ENCODE measurements around the gene OR2K2. TPM values are rescaled to one million over a fixed set of nuclear protein-coding genes. Genes with fewer than 3 reads are reported as not detected.

OR2K2 gene
- not detected for total RNA-seq

GRCh38 chr9:111330124-111330523, at the start of gene OR2K2:
Gene OR2K2 (minus strand): TSS chr9:111330224. CDS start chr9:111328433, 1,791 bp downstream.
- WGBS, 2 donors, result 87% methylated on average over 4 of the region's 4 CpGs
- Histone ChIP-seq H3K9me3 (no peaks in the 10 kb centered on the region), H3K36me3 (no peaks in the 10 kb centered on the region), H3K27ac (no peak within 1 kb of the TSS), H3K27me3 (no peaks in the 10 kb centered on the region), H3K4me1 (no peaks in the 10 kb centered on the region), H3K4me3 (replicated peaks in 1 of 3) (no peak within 1 kb of the TSS)
- DNase-seq, result no peak
- intact Hi-C loops (cut with DNase I), result no loop called here
- TF ChIP-seq, protein P1, sequence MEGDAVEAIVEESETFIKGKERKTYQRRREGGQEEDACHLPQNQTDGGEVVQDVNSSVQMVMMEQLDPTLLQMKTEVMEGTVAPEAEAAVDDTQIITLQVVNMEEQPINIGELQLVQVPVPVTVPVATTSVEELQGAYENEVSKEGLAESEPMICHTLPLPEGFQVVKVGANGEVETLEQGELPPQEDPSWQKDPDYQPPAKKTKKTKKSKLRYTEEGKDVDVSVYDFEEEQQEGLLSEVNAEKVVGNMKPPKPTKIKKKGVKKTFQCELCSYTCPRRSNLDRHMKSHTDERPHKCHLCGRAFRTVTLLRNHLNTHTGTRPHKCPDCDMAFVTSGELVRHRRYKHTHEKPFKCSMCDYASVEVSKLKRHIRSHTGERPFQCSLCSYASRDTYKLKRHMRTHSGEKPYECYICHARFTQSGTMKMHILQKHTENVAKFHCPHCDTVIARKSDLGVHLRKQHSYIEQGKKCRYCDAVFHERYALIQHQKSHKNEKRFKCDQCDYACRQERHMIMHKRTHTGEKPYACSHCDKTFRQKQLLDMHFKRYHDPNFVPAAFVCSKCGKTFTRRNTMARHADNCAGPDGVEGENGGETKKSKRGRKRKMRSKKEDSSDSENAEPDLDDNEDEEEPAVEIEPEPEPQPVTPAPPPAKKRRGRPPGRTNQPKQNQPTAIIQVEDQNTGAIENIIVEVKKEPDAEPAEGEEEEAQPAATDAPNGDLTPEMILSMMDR (IDR thresholded peaks at IDR 0.05), result no peak
- no peak for TF ChIP-seq POLR2A (IDR thresholded peaks at IDR 0.05)

- H3K27me3 ChIP-seq, result no peaks in the 10 kb centered on the region
- H3K36me3 ChIP-seq, result peaks cover 23 to 36% of the 10 kb centered on the region in 2 donors
- 74 to 85% methylated on average over 3 of the region's 3 CpGs for WGBS, 2 donors
- H3K4me3 ChIP-seq (replicated peaks in 1 of 3), result no peak overlapping the region
- no peaks in the 10 kb centered on the region for H3K4me1 ChIP-seq
- no peak overlapping the region for H3K27ac ChIP-seq
- TF ChIP-seq, protein P1 (IDR thresholded peaks at IDR 0.05), result no peak
- no peak for TF ChIP-seq POLR2A (IDR thresholded peaks at IDR 0.05)
- DNase-seq, result no peak
- H3K9me3 ChIP-seq, result no peaks in the 10 kb centered on the region
- intact Hi-C loops (cut with DNase I), result no loop called here
These were observed 46.0 kb upstream of the OR2K2 start for GRCh38 chr9:111375817-111376564.

GRCh38 chr9:111375062-111375461, 45.0 kb upstream of the OR2K2 start:
- TF ChIP-seq, protein P1 (IDR thresholded peaks at IDR 0.05), result no peak
- no peak for TF ChIP-seq POLR2A (IDR thresholded peaks at IDR 0.05)
- no peaks in the 10 kb centered on the region for H3K9me3 ChIP-seq
- DNase-seq, result no peak
- no peak overlapping the region for H3K4me3 ChIP-seq (replicated peaks in 1 of 3)
- peaks cover 32 to 45% of the 10 kb centered on the region in 2 donors for H3K36me3 ChIP-seq
- H3K27ac ChIP-seq, result no peak overlapping the region
- intact Hi-C loops (cut with DNase I), result no loop called here
- WGBS, 2 donors, result 93 to 96% methylated on average over 2 of the region's 2 CpGs
- no peaks in the 10 kb centered on the region for H3K27me3 ChIP-seq
- no peaks in the 10 kb centered on the region for H3K4me1 ChIP-seq

- H3K27me3 ChIP-seq, result no peaks in the 10 kb centered on the region
- H3K36me3 ChIP-seq, result peaks cover 46 to 56% of the 10 kb centered on the region in 2 donors
- no peaks in the 10 kb centered on the region for H3K9me3 ChIP-seq
- H3K27ac ChIP-seq, result no peak overlapping the region
- no peaks in the 10 kb centered on the region for H3K4me1 ChIP-seq
- TF ChIP-seq, protein P1 (IDR thresholded peaks at IDR 0.05), result no peak
- no peak for TF ChIP-seq POLR2A (IDR thresholded peaks at IDR 0.05)
- WGBS, 2 donors, result 97 to 98% methylated on average over 6 of the region's 6 CpGs
- no peak overlapping the region for H3K4me3 ChIP-seq (replicated peaks in 1 of 3)
- intact Hi-C loops (cut with DNase I), result no loop called here
- DNase-seq, result no peak
These were observed 42.3 kb upstream of the OR2K2 start for GRCh38 chr9:111372297-111372696.

GRCh38 chr9:111366978-111367377, 37.0 kb upstream of the OR2K2 start:
- Histone ChIP-seq H3K27me3 (no peaks in the 10 kb centered on the region), H3K36me3 (peaks cover 56 to 62% of the 10 kb centered on the region in 2 donors), H3K27ac (no peak overlapping the region), H3K9me3 (no peaks in the 10 kb centered on the region), H3K4me3 (replicated peaks in 1 of 3) (no peak overlapping the region), H3K4me1 (no peaks in the 10 kb centered on the region)
- intact Hi-C loops (cut with DNase I), result no loop called here
- DNase-seq, result no peak
- WGBS, 2 donors, result 91 to 98% methylated on average over 1 of the region's 1 CpG
- TF ChIP-seq, protein P1 (IDR thresholded peaks at IDR 0.05), result no peak
- TF ChIP-seq POLR2A (IDR thresholded peaks at IDR 0.05), result no peak
